ENCODE measurements around the gene LDLRAD3. TPM values are rescaled to one million over a fixed set of nuclear protein-coding genes. Genes with fewer than 3 reads are reported as not detected.

The LDLRAD3 gene
- total RNA-seq, 2 donors from 2014 or later, result 0.10 to 1.8 TPM

DNA sequence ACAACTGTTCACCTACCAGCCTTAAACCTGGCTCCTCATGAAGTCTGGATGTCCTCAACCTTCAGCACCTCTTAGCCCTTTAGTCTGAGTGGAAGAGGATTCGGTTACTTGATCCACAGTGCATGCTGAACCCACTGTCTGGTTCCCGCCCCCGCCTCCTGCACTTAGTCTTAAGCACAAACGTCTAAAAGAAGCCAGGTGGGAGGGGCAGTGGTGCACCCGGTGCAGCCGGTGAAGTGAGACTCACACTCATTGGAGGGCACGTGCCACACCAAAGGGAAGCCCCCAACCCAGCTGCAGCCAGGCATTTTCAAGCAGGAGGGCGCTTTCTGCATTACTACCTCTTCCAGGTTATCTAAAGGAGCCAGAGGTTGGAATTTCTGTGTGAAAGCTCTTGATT, 198.6 kb downstream of the LDLRAD3 start:
- no peaks in the 10 kb centered on the region for H3K36me3 Mint-ChIP-seq
- no peak for ATAC-seq
- H3K27me3 Mint-ChIP-seq, result peaks cover 6 to 7% of the 10 kb centered on the region in 2 donors

DNA sequence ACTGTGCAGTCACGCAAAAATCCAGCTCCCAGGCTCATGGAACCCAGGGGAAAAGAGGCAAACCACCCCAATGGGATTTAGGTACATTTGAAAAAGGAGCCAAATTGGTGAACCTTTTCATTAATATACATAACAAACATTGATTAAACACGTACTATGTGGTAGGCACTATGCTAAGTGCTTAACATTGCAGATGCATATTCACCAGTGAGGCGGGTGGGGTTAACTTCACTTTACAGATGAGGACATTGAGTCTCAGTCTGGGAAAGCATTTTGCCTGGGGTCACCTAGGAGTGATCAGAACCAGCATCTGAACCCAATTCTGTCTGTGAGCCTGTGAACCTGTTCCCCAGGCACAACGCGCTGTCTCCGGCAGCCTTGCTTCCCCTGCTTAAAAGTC, 199.0 kb downstream of the LDLRAD3 start:
- Mint-ChIP-seq H3K9me3 (no peaks in the 10 kb centered on the region), H3K27me3 (peaks cover 6 to 7% of the 10 kb centered on the region in 2 donors), H3K36me3 (no peaks in the 10 kb centered on the region), H3K27ac (no peak overlapping the region), H3K4me1 (ENCODE audit: low read depth in 2 of 2) (no peaks in the 10 kb centered on the region), H3K4me3 (no peak overlapping the region)
- ATAC-seq (peak in 1 of 2 donors; percentile 11), DNase-seq (ENCODE audit: low spot score) (no peak)

More for the DNA sequence above, 198.6 kb downstream of the LDLRAD3 start:
- Mint-ChIP-seq H3K9me3 (no peaks in the 10 kb centered on the region), H3K27ac (no peak overlapping the region), H3K4me1 (ENCODE audit: low read depth in 2 of 2) (no peaks in the 10 kb centered on the region), H3K4me3 (no peak overlapping the region)
- no peak for DNase-seq (ENCODE audit: low spot score)

DNA sequence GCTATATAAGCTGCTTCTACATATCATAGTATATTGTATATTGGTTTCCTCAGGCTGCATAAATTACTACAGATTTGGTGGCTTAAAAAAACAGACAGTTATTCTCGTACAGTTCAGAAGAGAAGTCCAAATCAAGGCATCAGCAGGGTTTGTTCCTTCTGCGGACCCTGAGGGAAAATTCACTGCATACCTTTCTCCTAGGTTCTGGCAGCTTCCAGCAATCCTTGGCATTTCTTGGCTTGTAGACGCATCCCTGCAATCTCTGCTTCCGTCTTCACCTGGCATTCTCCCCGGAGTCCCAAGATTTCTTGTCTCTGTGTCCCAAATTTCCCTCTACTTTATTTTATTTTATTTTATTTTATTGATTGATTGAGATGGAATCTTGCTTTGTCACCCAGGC, 202.6 kb downstream of the LDLRAD3 start:
- H3K27ac Mint-ChIP-seq, result no peak overlapping the region
- no peak for DNase-seq (ENCODE audit: low spot score)

DNA sequence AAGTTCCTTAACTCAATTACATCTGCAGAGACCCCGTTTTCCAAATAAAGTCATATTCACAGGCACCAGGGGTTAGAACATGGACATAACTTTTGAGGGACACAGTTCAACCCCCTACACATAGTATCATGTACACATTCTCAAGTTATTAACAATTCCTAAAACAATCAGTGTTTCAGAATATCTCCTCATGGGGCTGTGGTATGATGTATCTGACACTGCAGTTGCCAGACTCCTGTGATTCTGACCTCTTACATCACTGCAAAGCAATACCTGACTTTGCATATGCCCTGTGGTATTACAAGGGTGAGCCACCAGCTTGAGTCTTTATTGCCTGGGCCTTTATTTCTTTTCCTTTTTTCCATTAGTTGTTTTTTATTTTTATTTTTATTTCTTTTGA, 203.6 kb downstream of the LDLRAD3 start:
- Mint-ChIP-seq H3K9me3 (no peaks in the 10 kb centered on the region), H3K27me3 (peaks cover 15 to 17% of the 10 kb centered on the region in 2 donors), H3K27ac (no peak overlapping the region), H3K4me3 (no peak overlapping the region), H3K36me3 (no peaks in the 10 kb centered on the region), H3K4me1 (ENCODE audit: low read depth in 2 of 2) (peaks cover 5 to 11% of the 10 kb centered on the region in 2 donors)
- ATAC-seq (no peak), DNase-seq (ENCODE audit: low spot score) (no peak)

More for the DNA sequence above, 202.6 kb downstream of the LDLRAD3 start:
- Mint-ChIP-seq H3K4me1 (ENCODE audit: low read depth in 2 of 2) (peaks cover 5 to 11% of the 10 kb centered on the region in 2 donors), H3K9me3 (no peaks in the 10 kb centered on the region), H3K27me3 (peaks cover 10 to 12% of the 10 kb centered on the region in 2 donors), H3K4me3 (no peak overlapping the region), H3K36me3 (no peaks in the 10 kb centered on the region)
- ATAC-seq, result no peak

DNA sequence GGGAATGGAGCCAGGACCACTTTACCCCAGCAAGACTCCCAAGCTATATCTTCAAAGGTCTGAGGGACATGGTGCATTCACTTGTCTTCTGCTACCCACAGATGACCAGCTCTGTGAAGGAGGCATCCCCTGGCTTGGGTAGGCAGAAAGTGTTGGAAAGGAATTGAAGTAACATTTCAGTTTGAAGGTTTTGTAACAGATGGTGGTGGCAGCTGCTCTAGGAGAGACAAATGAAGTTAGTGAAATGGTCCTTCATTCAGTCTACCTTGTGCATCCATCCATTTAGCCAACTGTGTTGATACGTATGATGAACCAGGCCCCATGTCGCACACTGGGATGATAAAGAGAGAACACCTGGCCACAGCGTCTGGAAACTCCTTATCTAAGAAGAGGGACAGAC, 204.8 kb downstream of the LDLRAD3 start:
- ATAC-seq (no peak), DNase-seq (ENCODE audit: low spot score) (no peak)
- H3K4me3 Mint-ChIP-seq, result no peak overlapping the region
- peaks cover 17% of the 10 kb centered on the region in 2 donors for H3K27me3 Mint-ChIP-seq
- no peaks in the 10 kb centered on the region for H3K36me3 Mint-ChIP-seq
- H3K9me3 Mint-ChIP-seq, result no peaks in the 10 kb centered on the region
- H3K4me1 Mint-ChIP-seq (ENCODE audit: low read depth in 2 of 2), result peaks cover 5 to 11% of the 10 kb centered on the region in 2 donors
- peak overlapping the region in 1 of 2 donors; percentile 10 for H3K27ac Mint-ChIP-seq

DNA sequence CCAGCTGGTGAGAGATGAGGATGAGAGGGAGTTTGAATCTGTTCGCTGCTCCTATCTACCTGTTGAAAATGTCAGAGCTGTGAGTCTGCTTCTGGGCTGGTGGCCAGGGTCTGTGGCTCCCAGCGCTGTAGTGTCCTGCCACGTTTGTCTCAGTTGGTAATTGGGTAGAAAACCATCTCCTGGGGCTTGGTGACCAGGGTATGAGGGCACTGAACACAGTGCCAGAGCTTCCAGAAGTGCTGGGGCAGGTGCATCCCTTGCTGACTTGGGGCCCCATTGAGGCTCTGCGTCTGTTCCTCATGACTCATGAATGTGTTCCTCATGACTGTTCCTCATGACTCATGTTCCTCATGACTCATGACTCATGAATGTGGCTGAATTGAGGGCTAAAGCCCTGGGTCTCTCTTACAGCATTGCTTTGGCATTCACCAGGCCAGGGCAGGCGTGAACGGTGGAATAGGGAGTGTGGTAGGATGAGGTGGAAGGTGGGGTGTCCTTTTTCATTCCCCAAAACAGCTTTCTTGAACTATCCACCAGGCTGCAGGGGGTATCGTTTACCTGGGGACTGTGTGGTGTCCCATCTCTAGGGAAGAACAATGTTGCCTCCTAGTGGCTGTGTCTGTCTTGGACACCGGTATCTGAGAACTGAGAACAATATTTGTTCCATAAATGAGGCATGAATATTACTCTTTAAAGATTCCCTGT, 205.8 kb downstream of the LDLRAD3 start:
- H3K9me3 Mint-ChIP-seq, result no peaks in the 10 kb centered on the region
- peak; percentile 89 to 91 for ATAC-seq
- no peak overlapping the region for H3K27ac Mint-ChIP-seq
- peaks cover 5 to 11% of the 10 kb centered on the region in 2 donors for H3K4me1 Mint-ChIP-seq (ENCODE audit: low read depth in 2 of 2)
- H3K27me3 Mint-ChIP-seq, result peaks cover 18 to 19% of the 10 kb centered on the region in 2 donors
- no peak overlapping the region for H3K4me3 Mint-ChIP-seq
- no peaks in the 10 kb centered on the region for H3K36me3 Mint-ChIP-seq
- no peak for DNase-seq (ENCODE audit: low spot score)

DNA sequence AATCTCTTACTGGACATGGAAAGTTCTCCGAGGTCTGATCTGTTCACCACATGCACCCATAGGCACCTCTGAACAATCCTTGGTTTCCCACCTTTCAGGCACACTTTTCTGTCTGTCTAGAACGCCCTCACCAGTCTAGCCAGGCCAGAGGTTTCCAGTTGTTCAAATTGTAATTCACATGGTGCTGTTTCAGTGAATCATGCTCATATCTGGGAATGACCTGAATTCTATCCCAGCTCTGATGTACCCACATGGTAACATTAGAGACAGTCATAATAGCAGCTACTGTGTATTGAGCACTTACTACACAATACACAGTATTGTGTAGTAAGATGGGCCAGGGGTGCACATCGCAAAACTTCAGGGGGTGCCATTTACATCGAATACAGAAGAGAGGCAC, 207.1 kb downstream of the LDLRAD3 start:
- Mint-ChIP-seq H3K4me1 (ENCODE audit: low read depth in 2 of 2) (peaks cover 5 to 11% of the 10 kb centered on the region in 2 donors), H3K9me3 (no peaks in the 10 kb centered on the region), H3K27me3 (peaks cover 21 to 25% of the 10 kb centered on the region in 2 donors), H3K27ac (no peak overlapping the region), H3K4me3 (no peak overlapping the region), H3K36me3 (no peaks in the 10 kb centered on the region)
- DNase-seq (ENCODE audit: low spot score) (no peak), ATAC-seq (no peak)

DNA sequence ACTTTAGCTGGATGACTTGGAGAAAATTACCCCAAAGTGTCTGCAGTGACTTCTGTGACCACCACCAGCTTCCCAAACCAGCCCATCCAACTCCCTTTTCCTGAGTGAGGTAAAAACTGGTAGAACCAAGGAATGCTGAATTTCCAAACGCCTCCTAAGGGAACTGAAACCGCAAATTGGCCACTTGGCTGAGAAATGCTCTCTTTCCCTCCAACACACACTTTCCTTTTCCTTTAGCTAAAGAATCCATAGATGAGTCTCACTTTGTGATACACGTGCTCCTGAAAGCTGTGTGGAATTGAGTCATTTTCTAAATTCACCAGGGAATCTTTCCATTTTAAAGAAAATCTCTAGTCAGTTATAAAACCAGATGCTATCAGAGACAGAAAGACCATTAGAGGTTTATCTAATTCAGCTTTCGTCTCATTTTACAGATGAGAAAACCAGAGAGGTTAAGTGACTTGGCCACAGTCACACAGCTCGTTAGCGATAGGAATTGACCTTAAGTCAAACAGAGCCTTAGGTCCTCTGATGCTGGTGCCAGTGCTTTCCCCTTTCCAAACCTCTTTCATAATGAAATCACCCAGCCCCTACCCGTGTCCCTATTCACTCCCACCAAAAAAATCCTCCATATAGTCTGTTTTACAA, 208.2 kb downstream of the LDLRAD3 start:
- Mint-ChIP-seq H3K36me3 (no peaks in the 10 kb centered on the region), H3K27me3 (peaks cover 22 to 25% of the 10 kb centered on the region in 2 donors), H3K4me1 (ENCODE audit: low read depth in 2 of 2) (peaks cover 5 to 11% of the 10 kb centered on the region in 2 donors), H3K4me3 (no peak overlapping the region), H3K9me3 (no peaks in the 10 kb centered on the region), H3K27ac (no peak overlapping the region)
- DNase-seq (ENCODE audit: low spot score), result no peak
- no peak for ATAC-seq

DNA sequence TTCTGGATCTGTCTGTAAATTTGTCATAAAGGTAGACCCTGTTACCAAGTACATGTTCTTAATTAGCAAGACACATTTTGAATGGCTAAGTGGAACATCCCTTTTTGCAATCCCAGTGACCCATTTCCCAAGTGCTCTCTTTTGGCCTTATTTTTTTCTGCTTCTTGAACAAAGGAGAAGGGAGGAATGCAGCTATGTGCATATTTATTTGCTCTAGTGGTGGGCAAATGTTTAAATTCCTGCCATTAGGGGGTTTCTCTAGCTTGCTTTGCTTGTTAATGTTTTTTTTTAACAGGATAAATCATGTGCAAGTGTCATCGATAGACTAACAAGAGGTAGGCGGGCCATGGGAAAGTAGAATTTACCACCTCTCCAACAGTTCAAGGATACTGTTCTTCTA, 209.7 kb downstream of the LDLRAD3 start:
- Mint-ChIP-seq H3K4me3 (no peak overlapping the region), H3K36me3 (no peaks in the 10 kb centered on the region), H3K4me1 (ENCODE audit: low read depth in 2 of 2) (peaks cover 5 to 11% of the 10 kb centered on the region in 2 donors), H3K27me3 (peaks cover 28 to 29% of the 10 kb centered on the region in 2 donors), H3K27ac (no peak overlapping the region), H3K9me3 (no peaks in the 10 kb centered on the region)
- DNase-seq (ENCODE audit: low spot score) (no peak), ATAC-seq (no peak)

DNA sequence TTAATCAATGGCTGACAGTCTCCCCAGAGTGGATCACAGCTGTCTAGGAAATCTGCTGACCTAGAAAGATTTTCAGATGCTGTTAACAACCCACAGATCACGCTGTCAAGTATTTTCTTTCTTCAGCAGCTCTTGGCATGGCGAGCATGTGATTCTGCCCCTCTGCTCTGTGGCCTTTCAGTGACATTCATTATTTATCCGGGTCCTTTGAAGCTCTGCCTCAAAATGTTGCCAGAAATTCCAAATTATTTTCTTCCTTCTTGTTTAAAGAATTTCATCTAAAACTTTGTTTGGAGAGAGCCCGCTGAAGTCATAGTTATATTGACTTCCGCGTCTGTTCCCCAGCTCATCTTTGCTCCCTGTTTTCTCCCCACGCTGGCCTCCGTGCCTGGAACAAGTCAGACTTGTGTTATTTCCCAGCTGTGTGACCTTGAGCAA, 211.3 kb downstream of the LDLRAD3 start:
- DNase-seq (ENCODE audit: low spot score) (no peak), ATAC-seq (no peak)
- no peak overlapping the region for H3K27ac Mint-ChIP-seq
- no peaks in the 10 kb centered on the region for H3K9me3 Mint-ChIP-seq
- H3K4me1 Mint-ChIP-seq (ENCODE audit: low read depth in 2 of 2), result no peaks in the 10 kb centered on the region
- H3K4me3 Mint-ChIP-seq, result no peak overlapping the region
- H3K36me3 Mint-ChIP-seq, result no peaks in the 10 kb centered on the region
- peaks cover 23 to 26% of the 10 kb centered on the region in 2 donors for H3K27me3 Mint-ChIP-seq

DNA sequence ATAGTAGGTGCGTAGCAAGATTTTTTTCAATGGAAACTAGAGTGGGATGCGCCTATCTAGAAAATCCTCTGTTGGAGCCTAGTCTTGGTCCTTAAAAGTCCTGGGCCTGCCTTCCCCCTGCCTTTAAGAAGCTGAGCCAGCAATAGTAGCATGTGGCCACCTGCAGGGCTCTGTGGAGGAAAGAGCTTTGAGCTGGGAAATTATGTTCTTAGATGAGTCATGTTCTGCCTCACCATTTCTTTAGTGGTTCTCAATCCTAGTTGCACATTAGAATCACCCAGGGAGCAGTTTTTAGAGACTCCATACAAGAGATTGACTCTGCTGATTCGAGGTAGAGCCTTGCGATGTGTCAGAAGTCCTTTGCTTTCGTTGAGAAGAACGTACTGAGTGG, 211.9 kb downstream of the LDLRAD3 start:
- no peaks in the 10 kb centered on the region for H3K4me1 Mint-ChIP-seq (ENCODE audit: low read depth in 2 of 2)
- ATAC-seq (no peak), DNase-seq (ENCODE audit: low spot score) (no peak)
- no peaks in the 10 kb centered on the region for H3K36me3 Mint-ChIP-seq
- H3K9me3 Mint-ChIP-seq, result no peaks in the 10 kb centered on the region
- H3K27ac Mint-ChIP-seq, result no peak overlapping the region
- H3K4me3 Mint-ChIP-seq, result no peak overlapping the region
- peaks cover 23 to 26% of the 10 kb centered on the region in 2 donors for H3K27me3 Mint-ChIP-seq

DNA sequence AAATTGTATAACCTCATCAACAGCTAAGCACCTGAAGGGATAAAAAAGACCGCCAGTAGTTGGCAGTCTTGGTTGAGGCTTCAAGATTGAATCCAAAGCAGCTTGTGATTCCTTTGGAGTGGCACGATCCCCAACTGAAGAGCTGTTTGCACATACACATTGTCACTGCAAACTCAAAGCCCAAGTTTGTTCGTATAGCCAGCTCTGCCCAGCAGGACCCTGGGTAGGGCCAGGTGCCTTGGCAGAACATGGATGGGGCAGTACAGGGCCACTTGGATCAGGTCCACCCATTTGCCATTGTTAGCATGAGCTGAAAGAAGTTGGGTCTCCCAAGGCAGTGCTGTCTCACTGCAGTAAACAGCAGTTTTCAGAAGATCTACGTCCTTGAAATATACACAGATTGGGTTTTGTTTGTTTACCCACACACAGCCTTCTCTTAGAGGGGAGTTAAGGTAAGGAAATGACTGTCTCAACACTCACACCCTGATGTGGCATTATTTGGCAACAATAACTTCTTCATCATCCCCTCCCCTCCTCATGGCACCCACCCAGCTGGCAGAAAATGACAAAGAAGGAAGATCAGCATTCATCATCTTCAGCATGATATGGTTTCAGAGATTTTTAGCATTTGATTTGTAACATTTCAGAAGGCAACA, 212.4 kb downstream of the LDLRAD3 start:
- Mint-ChIP-seq H3K27ac (no peak overlapping the region), H3K9me3 (no peaks in the 10 kb centered on the region), H3K4me3 (no peak overlapping the region), H3K27me3 (peaks cover 23 to 26% of the 10 kb centered on the region in 2 donors), H3K36me3 (no peaks in the 10 kb centered on the region), H3K4me1 (ENCODE audit: low read depth in 2 of 2) (no peaks in the 10 kb centered on the region)
- ATAC-seq (no peak), DNase-seq (ENCODE audit: low spot score) (no peak)

DNA sequence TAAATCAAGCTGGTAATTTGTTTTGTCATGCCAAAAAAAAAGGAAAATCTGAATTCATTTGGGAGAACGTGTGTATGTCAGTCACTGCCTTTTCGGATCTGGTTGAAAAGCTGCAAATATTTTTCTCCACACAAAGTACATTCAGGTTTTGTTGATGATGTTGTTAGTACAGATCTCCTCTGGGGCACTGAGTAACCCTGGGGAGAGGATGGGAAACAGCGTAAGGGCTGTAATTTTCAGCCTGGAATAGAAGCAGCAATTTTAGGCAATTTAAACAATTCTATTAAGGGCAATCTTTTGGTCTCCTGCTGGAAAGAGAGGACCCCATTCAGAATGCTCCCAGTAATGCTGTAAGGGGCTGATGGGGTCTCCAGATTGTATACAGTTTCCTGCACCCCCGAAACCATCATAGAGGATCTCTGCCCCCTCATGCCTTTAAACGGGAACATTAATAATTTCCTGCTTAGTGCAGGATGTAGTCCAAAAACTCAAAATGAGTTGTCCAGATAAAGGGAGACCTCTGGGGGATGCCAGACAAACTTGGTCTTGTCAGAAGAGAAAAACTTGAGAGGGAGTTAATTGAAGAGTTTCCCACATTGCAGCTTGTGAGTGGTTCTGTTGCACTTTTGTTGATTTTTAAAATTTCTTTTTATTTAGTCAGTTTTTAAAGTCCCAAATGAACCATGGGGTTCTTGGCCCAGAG, 213.1 kb downstream of the LDLRAD3 start:
- DNase-seq (ENCODE audit: low spot score) (no peak), ATAC-seq (no peak)
- peaks cover 20 to 21% of the 10 kb centered on the region in 2 donors for H3K27me3 Mint-ChIP-seq
- H3K4me3 Mint-ChIP-seq, result no peak overlapping the region
- H3K4me1 Mint-ChIP-seq (ENCODE audit: low read depth in 2 of 2), result no peaks in the 10 kb centered on the region
- H3K27ac Mint-ChIP-seq, result no peak overlapping the region
- no peaks in the 10 kb centered on the region for H3K9me3 Mint-ChIP-seq
- no peaks in the 10 kb centered on the region for H3K36me3 Mint-ChIP-seq
